ENCODE results near the gene NUDT10. TPM values are rescaled to one million over a fixed set of nuclear protein-coding genes. Genes with fewer than 3 reads are reported as not detected.

Gene NUDT10
- 2.0 and 3.0 TPM in 2 replicates for total RNA-seq

GRCh38 chrX:51332188-51332942 is at the start of gene NUDT10:
NUDT10 (plus strand) TSS chrX:51332822; CDS start chrX:51332966, 144 bp downstream.

Other genes with a start within 250 kb of the NUDT10 start
- 7.4 and 13.5 TPM in 2 replicates for gene NUDT11, start 163.8 kb downstream of the NUDT10 start, total RNA-seq

Data from pericardium fibroblast (primary cell).